Left lung (tissue), 10 donors: ENCODE measurements around the gene RTN4RL1. TPM values are rescaled to one million over a fixed set of nuclear protein-coding genes. Genes with fewer than 3 reads are reported as not detected.

Experiments used
- ATAC-seq: fragments of 200-7000 bp; cut with Tn5 transposase; one replicate; pipeline ENCODE4 v1.9.1; 2020; ENCODE audit warnings: moderate library complexity
- DNase-seq, 4 donors: peaks; one replicate each; pipeline ENCODE4 v3.0.0-alpha.2; 2013 to 2020
- H3K27ac ChIP-seq, 2 donors: fragments of 200-600 bp; sonication (generic) in 1 of 2; one replicate each; pipeline versions ENCODE4 v1.5.0 to v1.8.0; 2020 to 2021
- H3K27me3 ChIP-seq, 2 donors: fragments of 200-600 bp; sonication (generic) in 1 of 2; one replicate each; pipeline versions ENCODE4 v1.5.0 to v1.8.0; 2020 to 2021
- H3K36me3 ChIP-seq, 2 donors: fragments of 200-600 bp; sonication (generic) in 1 of 2; one replicate each; pipeline versions ENCODE4 v1.5.0 to v1.8.0; 2020 to 2021
- H3K4me1 ChIP-seq, 2 donors: fragments of 200-600 bp; one replicate each; pipeline ENCODE4 v1.8.0; 2021
- H3K4me3 ChIP-seq, 2 donors: fragments of 200-600 bp; sonication (generic) in 1 of 2; one replicate each; pipeline versions ENCODE4 v1.5.0 to v1.8.0; 2020 to 2021; ENCODE audit warnings: mild to moderate bottlenecking in 1 of 2
- H3K9me3 ChIP-seq, 2 donors: fragments of 200-600 bp; sonication (generic) in 1 of 2; one replicate each; pipeline versions ENCODE4 v1.5.0 to v1.8.0; 2020 to 2021
- intact Hi-C, 2 donors: fragments of 100-400 bp; cut with DNase I; formaldehyde crosslinking; loops; one replicate each; pipeline versions ENCODE4 v1.11.2 to v1.14.2; 2022
- polyA plus RNA-seq, 6 donors: library from polyadenylated mRNA; unstranded; fragments of 120-200 nt; gene quantifications; one replicate each; pipeline ENCODE4 v1.2.1, GENCODE V29; 2013; ENCODE audit not compliant: insufficient read length in 6 of 6
- total RNA-seq, 2 donors: library from RNA; stranded (reverse); fragmentation: NEBNext Ultra II Directional; extraction: Animal tissue kit (Norgen Biotek cat#: 25700); gene quantifications; one replicate each; pipeline ENCODE4 v1.2.1, GENCODE V29; 2021
- TF ChIP-seq, protein P1 (sequence below), 2 donors: fragments of 200-600 bp; sonication (generic) in 1 of 2; IDR thresholded peaks; one replicate each; pipeline versions ENCODE4 v1.5.0 to v1.8.0; 2021; ENCODE audit warnings: antibody characterized with exemption in 2 of 2
- donor health status: DM: no; HTN: yes; CAD: no.
- donor health status: DM: no; HTN: no; CAD: no.

RTN4RL1 gene
- total and polyA plus RNA-seq, 8 donors = 0.34 to 5.1 (median 0.51) TPM

GRCh38 chr17:1919201-1919600 lies 105.9 kb downstream of the RTN4RL1 start:
- TF ChIP-seq, protein P1, sequence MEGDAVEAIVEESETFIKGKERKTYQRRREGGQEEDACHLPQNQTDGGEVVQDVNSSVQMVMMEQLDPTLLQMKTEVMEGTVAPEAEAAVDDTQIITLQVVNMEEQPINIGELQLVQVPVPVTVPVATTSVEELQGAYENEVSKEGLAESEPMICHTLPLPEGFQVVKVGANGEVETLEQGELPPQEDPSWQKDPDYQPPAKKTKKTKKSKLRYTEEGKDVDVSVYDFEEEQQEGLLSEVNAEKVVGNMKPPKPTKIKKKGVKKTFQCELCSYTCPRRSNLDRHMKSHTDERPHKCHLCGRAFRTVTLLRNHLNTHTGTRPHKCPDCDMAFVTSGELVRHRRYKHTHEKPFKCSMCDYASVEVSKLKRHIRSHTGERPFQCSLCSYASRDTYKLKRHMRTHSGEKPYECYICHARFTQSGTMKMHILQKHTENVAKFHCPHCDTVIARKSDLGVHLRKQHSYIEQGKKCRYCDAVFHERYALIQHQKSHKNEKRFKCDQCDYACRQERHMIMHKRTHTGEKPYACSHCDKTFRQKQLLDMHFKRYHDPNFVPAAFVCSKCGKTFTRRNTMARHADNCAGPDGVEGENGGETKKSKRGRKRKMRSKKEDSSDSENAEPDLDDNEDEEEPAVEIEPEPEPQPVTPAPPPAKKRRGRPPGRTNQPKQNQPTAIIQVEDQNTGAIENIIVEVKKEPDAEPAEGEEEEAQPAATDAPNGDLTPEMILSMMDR (IDR thresholded peaks at IDR 0.05) = no peak
- H3K4me1 ChIP-seq = no peaks in the 10 kb centered on the region
- H3K36me3 ChIP-seq = no peaks in the 10 kb centered on the region
- intact Hi-C loops = no loop called here
- peaks cover 0 to 26% of the 10 kb centered on the region in 2 donors for H3K27me3 ChIP-seq
- ATAC-seq = no peak
- no peak overlapping the region for H3K27ac ChIP-seq
- no peaks in the 10 kb centered on the region for H3K9me3 ChIP-seq
- no peak overlapping the region for H3K4me3 ChIP-seq
- peak in 1 of 4 donors; percentile 44 for DNase-seq

DNA sequence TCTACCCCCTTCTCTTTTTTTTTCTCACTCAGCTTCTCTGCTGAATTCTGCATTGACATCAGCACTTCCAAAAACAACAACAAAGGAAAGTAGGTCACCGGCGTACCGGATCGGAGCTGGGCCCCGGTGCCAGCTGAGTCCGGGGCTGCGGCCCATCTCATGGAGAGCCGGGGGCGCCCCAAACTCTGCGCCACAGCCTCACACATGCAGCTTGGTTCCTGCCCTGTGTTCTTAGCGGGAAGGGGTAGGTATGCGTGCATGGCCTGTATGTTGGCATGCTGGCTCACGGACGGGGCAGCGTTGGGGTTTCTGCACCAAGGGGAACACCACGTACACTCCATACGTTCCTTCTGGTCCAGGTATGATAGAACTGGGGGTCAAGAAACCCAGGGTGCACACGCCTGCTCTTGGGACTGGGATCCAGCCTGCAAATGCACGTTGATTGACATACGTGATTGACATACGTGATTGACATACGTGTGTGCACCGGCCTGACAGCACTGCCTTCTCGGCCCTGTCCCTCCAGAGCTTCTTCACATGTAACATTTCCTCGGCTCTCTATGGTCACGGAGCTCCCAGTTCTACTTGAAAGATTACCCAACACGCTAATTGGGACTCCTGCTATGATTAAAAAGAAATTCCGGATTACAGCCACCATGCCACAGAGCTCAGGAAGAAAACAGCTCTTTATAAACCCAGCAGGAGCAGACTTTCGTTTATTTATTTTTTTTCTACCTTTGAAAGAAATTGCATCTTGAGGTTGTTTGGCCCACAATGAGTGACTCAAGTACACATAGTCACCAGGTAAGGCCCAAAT lies 106.6 kb downstream of the RTN4RL1 start:
- Histone ChIP-seq H3K36me3 (no peaks in the 10 kb centered on the region), H3K27me3 (peaks cover 0 to 29% of the 10 kb centered on the region in 2 donors), H3K4me3 (no peak overlapping the region), H3K27ac (no peak overlapping the region), H3K9me3 (no peaks in the 10 kb centered on the region), H3K4me1 (no peaks in the 10 kb centered on the region)
- peak in 1 of 4 donors; percentile 62 for DNase-seq
- TF ChIP-seq, protein P1 (IDR thresholded peaks at IDR 0.05) = no peak
- ATAC-seq = no peak
- intact Hi-C loops = no loop called here

DNA sequence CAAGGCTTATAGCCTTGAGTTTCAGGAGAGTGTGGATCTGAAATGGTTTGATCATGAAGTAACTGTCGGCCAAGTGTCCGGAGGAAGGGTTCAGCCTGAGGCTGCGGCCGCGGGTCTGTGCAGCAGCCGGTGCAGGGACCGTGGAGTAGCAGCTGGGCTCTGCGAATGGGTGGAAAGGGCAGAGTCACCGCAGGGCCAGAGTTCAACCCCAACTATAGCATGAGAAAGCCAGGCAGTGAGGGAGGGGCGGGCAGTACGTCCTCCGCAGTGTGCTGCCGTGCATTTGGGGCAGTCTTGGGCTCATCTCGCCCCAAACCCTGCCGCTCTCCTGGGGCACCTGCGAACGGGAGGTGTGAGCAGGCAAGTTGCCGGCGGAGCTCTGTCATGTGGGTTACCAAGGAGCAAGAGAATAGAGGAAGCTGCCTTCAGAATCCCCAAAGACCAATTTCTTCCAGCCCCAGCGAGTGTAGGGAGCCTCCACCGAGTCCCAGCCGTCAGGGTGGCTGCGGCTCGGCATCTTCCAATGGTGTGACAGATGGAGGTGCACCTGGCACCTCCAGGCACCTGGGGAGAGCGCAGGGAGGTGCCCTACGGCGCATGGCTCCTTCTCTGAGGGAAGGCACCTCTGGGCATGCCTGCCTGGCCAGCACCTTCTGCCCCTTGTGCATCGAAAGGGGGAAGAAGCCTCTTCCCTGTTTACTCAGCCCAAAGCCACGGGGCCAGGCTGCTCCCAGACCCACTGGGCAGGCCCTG lies 108.0 kb downstream of the RTN4RL1 start:
- no peak overlapping the region for H3K4me3 ChIP-seq
- ATAC-seq (no peak), DNase-seq (peak in 1 of 4 donors; percentile 65)
- TF ChIP-seq, protein P1 (IDR thresholded peaks at IDR 0.05) = no peak
- peaks cover 2 to 43% of the 10 kb centered on the region in 2 donors for H3K27me3 ChIP-seq
- H3K9me3 ChIP-seq = no peaks in the 10 kb centered on the region
- intact Hi-C loops = no loop called here
- no peak overlapping the region for H3K27ac ChIP-seq
- no peaks in the 10 kb centered on the region for H3K36me3 ChIP-seq
- no peaks in the 10 kb centered on the region for H3K4me1 ChIP-seq

DNA sequence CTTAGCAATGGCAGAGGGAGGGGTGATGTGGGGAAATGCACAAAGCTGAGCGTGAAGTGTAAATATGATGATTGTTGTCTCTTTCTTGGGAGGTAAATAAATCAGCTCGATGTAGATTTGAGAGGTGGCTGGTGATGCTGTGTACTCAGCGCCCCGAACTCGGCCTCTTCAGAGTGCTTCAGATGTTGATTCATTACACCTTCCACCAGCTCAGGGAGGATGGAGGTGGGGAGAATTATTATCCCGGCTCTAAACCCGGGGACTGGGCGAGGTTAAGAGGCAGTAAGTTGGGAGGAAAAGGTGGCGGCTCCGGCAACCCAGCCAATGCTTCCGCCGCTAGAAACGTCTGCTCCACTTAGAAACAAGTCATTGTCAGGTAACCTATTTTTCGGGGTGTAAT lies 108.8 kb downstream of the RTN4RL1 start:
- DNase-seq = peak in 1 of 4 donors; percentile 30
- TF ChIP-seq, protein P1 (IDR thresholded peaks at IDR 0.05) = no peak
- intact Hi-C loops = no loop called here
- Histone ChIP-seq H3K36me3 (no peaks in the 10 kb centered on the region), H3K4me1 (no peaks in the 10 kb centered on the region), H3K27ac (no peak overlapping the region), H3K27me3 (peaks cover 8 to 51% of the 10 kb centered on the region in 2 donors), H3K9me3 (no peaks in the 10 kb centered on the region), H3K4me3 (no peak overlapping the region)
- peak; percentile 80 for ATAC-seq

DNA sequence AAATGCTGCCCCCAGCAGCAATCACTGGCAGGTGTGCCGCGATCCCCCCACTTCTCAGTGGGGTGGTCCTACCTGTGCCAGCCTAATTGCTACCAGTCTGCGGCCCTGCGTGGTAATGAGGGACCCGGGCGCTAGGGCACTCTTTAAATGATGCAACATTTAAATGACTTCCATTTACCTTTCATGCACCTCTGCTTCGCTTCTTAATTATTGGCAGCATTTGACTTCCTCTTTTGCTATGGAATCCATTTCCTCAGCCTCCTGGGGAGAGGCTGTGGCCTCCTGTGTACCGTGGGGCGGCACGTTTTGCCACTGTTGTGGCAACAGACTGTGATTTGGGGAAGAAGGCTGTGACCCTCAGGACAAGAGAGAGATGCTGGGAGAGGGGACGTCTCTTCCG lies 109.2 kb downstream of the RTN4RL1 start:
- no peaks in the 10 kb centered on the region for H3K4me1 ChIP-seq
- H3K36me3 ChIP-seq = no peaks in the 10 kb centered on the region
- H3K27ac ChIP-seq = no peak overlapping the region
- peaks cover 11 to 56% of the 10 kb centered on the region in 2 donors for H3K27me3 ChIP-seq
- peak in 1 of 4 donors; percentile 18 for DNase-seq
- intact Hi-C loops = no loop called here
- H3K4me3 ChIP-seq = no peak overlapping the region
- no peak for ATAC-seq
- H3K9me3 ChIP-seq = no peaks in the 10 kb centered on the region
- TF ChIP-seq, protein P1 (IDR thresholded peaks at IDR 0.05) = no peak
